Pancreas (tissue), 10 donors: Measurements from ENCODE around the gene IFI27L1. TPM values are rescaled to one million over a fixed set of nuclear protein-coding genes. Genes with fewer than 3 reads are reported as not detected.

Source experiments
- ATAC-seq, 4 donors: fragments of 200-7000 bp; cut with Tn5 transposase; one replicate each; pipeline versions ENCODE4 v1.8.0 to v1.9.1; 2020; ENCODE audit warnings: mild to moderate bottlenecking in 4 of 4, moderate library complexity in 4 of 4
- DNase-seq, 6 donors: peaks; one replicate each; pipeline ENCODE4 v3.0.0-alpha.2; 2020
- FAIRE-seq: peaks from 2 replicates; lab custom pipeline; 2012; peaks lifted over from hg19 to GRCh38; lab: Jason Lieb, UNC
- H3K27ac ChIP-seq, 4 donors: fragments of 200-600 bp; sonication (generic); 1 replicate in 3 of 4; 2 replicates in 1 of 4; pipeline versions ENCODE4 v1.5.0 to v1.8.0; 2020
- H3K27me3 ChIP-seq, 4 donors: fragments of 200-600 bp; one replicate each; pipeline ENCODE4 v1.8.0; 2021
- H3K36me3 ChIP-seq, 3 donors: fragments of 200-600 bp; sonication (generic) in 1 of 3; one replicate each; pipeline versions ENCODE4 v1.5.0 to v1.8.0; 2020 to 2021
- H3K4me1 ChIP-seq, 3 donors: fragments of 200-600 bp; one replicate each; pipeline ENCODE4 v1.8.0; 2021
- H3K4me3 ChIP-seq, 4 donors: fragments of 200-600 bp; sonication (generic) in 2 of 4; one replicate each; pipeline versions ENCODE4 v1.5.0 to v1.8.0; 2020 to 2021
- H3K9me3 ChIP-seq, 4 donors: fragments of 200-600 bp; one replicate each; pipeline ENCODE4 v1.8.0; 2021
- WGBS, 2 donors: extraction: QIAGEN DNeasy Blood & Tissue Kit; methylation state at CpG; one replicate each; pipeline ENCODE4 v1.1.7; 2013; 5-methylcytosine and 5-hydroxymethylcytosine counted together
- intact Hi-C, 3 donors: fragments of 100-400 bp; cut with DNase I; formaldehyde crosslinking; loops; one replicate each; pipeline versions ENCODE4 v1.11.1 to v1.14.2; 2022
- polyA plus RNA-seq, 2 donors: library from polyadenylated mRNA; stranded (reverse); fragments of 200-250 nt; gene quantifications; one replicate each; pipeline ENCODE4 v1.2.3, GENCODE V29; 2013
- total RNA-seq, 6 donors: library from RNA; stranded (reverse); fragmentation: NEBNext Ultra II Directional in 4 of 6; extraction: Animal tissue kit (Norgen Biotek cat#: 25700) in 4 of 6; gene quantifications; one replicate each; pipeline versions ENCODE4 v1.2.1 to v1.2.4, GENCODE V29; 2021 to 2023
- TF ChIP-seq, protein P1 (sequence below), 4 donors: fragments of 200-600 bp; sonication (generic) in 3 of 4; IDR thresholded peaks; one replicate each; pipeline versions ENCODE4 v1.5.0 to v1.8.0; 2021; ENCODE audit warnings: antibody characterized with exemption in 4 of 4
- donor health status: healthy with polysubstance abuse.
- donor health status: DM: no; HTN: no; CAD: no; lungs with moderate emphysema.
- donor health status: DM: no; HTN: no; CAD: no.
- donor health status: control.
- donor health status: control.
- donor health status: Bipolar disorder and iron deficiency.
- donor health status: DM: yes; HTN: yes; CAD: no.
- donor health status: DM: no; HTN: no; CAD: no.
- donor health status: DM: no; HTN: no; CAD: no.
- donor health status: DM: yes; HTN: yes; CAD: no.

The IFI27L1 gene
- total and polyA plus RNA-seq, 8 donors, result 3.8 to 14.3 (median 7.7) TPM

DNA sequence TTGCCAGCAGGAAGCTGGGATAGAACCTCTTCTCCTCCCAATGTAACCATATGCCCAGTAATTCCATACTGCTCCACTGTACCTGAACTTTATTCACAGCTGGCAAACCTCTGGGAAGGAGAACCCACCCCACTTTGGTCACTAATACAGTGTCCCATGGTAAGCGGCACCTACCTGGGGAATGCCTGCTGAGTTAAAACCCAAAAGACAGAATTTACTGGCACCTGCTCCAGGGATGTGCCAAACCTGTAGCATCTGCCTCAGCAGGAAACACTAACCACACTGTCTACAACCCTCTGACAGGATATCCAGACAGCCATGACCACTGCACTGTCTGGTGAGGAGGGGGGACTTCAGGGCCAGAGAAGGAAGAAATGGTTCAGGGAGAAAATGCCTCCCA is 26.7 kb upstream of the IFI27L1 start:
- WGBS, 2 donors, result 96 to 100% methylated on average over 1 of the region's 1 CpG
- DNase-seq (no peak), FAIRE-seq (no peak), ATAC-seq (no peak)
- intact Hi-C loops, result no loop called here
- no peaks in the 10 kb centered on the region for H3K9me3 ChIP-seq
- H3K27me3 ChIP-seq, result no peaks in the 10 kb centered on the region
- TF ChIP-seq, protein P1, sequence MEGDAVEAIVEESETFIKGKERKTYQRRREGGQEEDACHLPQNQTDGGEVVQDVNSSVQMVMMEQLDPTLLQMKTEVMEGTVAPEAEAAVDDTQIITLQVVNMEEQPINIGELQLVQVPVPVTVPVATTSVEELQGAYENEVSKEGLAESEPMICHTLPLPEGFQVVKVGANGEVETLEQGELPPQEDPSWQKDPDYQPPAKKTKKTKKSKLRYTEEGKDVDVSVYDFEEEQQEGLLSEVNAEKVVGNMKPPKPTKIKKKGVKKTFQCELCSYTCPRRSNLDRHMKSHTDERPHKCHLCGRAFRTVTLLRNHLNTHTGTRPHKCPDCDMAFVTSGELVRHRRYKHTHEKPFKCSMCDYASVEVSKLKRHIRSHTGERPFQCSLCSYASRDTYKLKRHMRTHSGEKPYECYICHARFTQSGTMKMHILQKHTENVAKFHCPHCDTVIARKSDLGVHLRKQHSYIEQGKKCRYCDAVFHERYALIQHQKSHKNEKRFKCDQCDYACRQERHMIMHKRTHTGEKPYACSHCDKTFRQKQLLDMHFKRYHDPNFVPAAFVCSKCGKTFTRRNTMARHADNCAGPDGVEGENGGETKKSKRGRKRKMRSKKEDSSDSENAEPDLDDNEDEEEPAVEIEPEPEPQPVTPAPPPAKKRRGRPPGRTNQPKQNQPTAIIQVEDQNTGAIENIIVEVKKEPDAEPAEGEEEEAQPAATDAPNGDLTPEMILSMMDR (IDR thresholded peaks at IDR 0.05), result no peak
- peak overlapping the region in 1 of 4 donors; percentile 8 for H3K27ac ChIP-seq
- no peak overlapping the region for H3K4me3 ChIP-seq
- H3K4me1 ChIP-seq, result peaks cover 25 to 39% (median 31%) of the 10 kb centered on the region in 3 donors
- H3K36me3 ChIP-seq, result peaks cover 0 to 64% (median 46%) of the 10 kb centered on the region in 3 donors

DNA sequence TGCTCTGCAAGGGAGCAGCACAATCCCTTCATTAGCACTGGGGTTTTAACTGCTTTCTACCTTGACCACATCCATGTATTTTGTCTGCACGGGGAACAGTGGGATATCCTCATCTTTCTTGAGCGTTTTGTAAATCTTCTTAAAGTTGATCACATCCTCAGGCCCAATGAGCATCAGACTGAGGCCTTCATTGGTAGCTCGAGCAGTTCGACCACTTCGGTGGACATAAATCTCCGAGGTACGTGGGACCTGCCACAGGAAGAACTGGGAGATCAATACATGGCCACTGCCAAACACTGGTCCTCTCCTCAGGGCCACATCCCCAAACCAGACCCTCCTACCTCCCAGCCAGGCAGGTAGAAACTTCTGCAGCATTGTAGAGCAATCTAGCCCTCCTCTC is 26.2 kb upstream of the IFI27L1 start:
- Histone ChIP-seq H3K9me3 (no peaks in the 10 kb centered on the region), H3K27me3 (no peaks in the 10 kb centered on the region), H3K4me1 (peaks cover 27 to 43% (median 36%) of the 10 kb centered on the region in 3 donors), H3K36me3 (peaks cover 0 to 60% (median 40%) of the 10 kb centered on the region in 3 donors), H3K27ac (no peak overlapping the region), H3K4me3 (no peak overlapping the region)
- FAIRE-seq (no peak), DNase-seq (no peak), ATAC-seq (no peak)
- intact Hi-C loops, result no loop called here
- TF ChIP-seq, protein P1 (IDR thresholded peaks at IDR 0.05), result no peak
- 87 to 88% methylated on average over 7 of the region's 7 CpGs for WGBS, 2 donors

GRCh38 chr14:94056579-94057308 is 24.4 kb upstream of the IFI27L1 start:
- DNase-seq, result no peak
- H3K36me3 ChIP-seq, result peaks cover 0 to 63% (median 35%) of the 10 kb centered on the region in 3 donors

GRCh38 chr14:94058128-94058673 is 22.9 kb upstream of the IFI27L1 start:
- H3K27me3 ChIP-seq, result no peaks in the 10 kb centered on the region
- H3K9me3 ChIP-seq, result no peaks in the 10 kb centered on the region
- no peak overlapping the region for H3K4me3 ChIP-seq
- peaks cover 0 to 60% (median 25%) of the 10 kb centered on the region in 3 donors for H3K36me3 ChIP-seq
- FAIRE-seq, result no peak
- DNase-seq, result no peak
- peak overlapping the region; percentile 13 to 76 (median 51) for H3K27ac ChIP-seq
- ATAC-seq, result peak in 3 of 4 donors; percentile 26 to 43 (median 26)
- intact Hi-C loops, result no loop called here
- TF ChIP-seq, protein P1 (IDR thresholded peaks at IDR 0.05), result no peak
- peaks cover 27 to 57% (median 50%) of the 10 kb centered on the region in 3 donors for H3K4me1 ChIP-seq
- 11 to 13% methylated on average over 1 of the region's 1 CpG for WGBS, 2 donors

More at GRCh38 chr14:94056579-94057308, 24.4 kb upstream of the IFI27L1 start:
- ATAC-seq (no peak), FAIRE-seq (no peak)
- Histone ChIP-seq H3K27me3 (no peaks in the 10 kb centered on the region), H3K9me3 (no peaks in the 10 kb centered on the region), H3K4me1 (peaks cover 27 to 50% (median 41%) of the 10 kb centered on the region in 3 donors), H3K4me3 (no peak overlapping the region), H3K27ac (peak overlapping the region in 2 of 4 donors; percentile 71 to 76)
- 83 to 85% methylated on average over 6 of the region's 6 CpGs for WGBS, 2 donors
- intact Hi-C loops, result no loop called here
- TF ChIP-seq, protein P1 (IDR thresholded peaks at IDR 0.05), result no peak
